NT2/D1 (cell line): ENCODE data around the gene LSMEM2.

Source experiments
- SUZ12 ChIP-seq: IDR thresholded peaks from 2 replicates; pipeline ENCODE4 v1.6.1; 2011; ENCODE audit not compliant: insufficient read length, insufficient read depth; ENCODE audit errors: extremely low read depth
- YY1 ChIP-seq: IDR thresholded peaks from 2 replicates; pipeline ENCODE4 v1.6.1; 2011; ENCODE audit not compliant: insufficient read length, insufficient read depth
- ZNF274 ChIP-seq: IDR thresholded peaks from 2 replicates; pipeline ENCODE4 v1.6.1; 2011; ENCODE audit warnings: mild to moderate bottlenecking, low read depth, low read length

GRCh38 chr3:50323614-50324199, 44.8 kb downstream of the LSMEM2 start:
- TF ChIP-seq SUZ12 (no peak), YY1 (no peak), ZNF274 (no peak)
